ENCODE data around the gene RBM38.
"Not testable (repeated sequence)": the region's sequence is repeated elsewhere in the genome, so short reads cannot be mapped to it uniquely, and the experiment has no call there.

The RBM38 gene

DNA sequence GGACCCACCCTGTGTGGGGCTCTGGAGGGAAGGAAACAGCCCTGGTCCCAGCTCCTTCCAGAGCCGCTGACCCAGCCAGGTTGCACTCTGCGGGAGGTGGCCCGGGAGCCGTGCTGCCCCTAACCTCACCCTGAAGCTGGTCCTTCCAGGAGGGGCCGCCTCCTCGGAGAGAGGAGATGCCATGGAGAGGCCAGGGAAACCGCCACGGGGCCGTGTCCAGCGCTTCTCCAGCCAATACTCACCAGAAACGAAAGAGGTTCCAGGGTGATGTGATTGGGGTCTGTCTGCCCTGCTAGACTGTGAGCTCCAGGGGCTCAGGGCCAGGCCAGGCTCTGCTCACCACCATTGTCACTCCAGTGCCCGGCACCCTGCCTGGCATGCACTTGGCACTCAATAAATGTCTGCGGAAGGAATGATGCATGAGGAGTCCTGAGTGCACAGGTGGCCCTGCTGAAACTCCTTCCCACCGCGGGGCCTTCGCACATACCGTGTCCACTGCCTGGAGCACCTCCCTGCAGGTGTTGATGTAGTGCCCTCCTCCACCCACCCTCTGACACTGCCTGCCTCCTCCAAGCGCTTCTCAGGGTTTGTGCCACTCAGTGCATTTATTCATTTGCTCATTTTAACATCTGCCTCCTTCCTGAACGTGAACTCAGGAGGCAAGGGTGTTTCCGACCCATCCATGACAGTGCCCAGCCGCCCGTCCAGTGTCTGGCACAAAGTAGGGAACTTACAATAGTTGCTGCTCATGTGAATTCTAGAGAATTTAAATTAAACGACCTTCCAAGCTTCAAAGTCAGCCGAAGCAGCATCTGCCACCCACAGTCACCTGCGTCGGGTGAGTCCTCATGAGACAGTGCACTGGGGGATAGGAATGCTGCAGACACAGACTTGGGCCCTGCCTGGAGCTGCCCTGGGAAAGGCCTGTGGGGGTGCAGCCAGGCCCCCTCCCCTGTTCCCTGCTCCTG lies 30.3 kb downstream of the RBM38 start:
- DNase-seq, result no peak

DNA sequence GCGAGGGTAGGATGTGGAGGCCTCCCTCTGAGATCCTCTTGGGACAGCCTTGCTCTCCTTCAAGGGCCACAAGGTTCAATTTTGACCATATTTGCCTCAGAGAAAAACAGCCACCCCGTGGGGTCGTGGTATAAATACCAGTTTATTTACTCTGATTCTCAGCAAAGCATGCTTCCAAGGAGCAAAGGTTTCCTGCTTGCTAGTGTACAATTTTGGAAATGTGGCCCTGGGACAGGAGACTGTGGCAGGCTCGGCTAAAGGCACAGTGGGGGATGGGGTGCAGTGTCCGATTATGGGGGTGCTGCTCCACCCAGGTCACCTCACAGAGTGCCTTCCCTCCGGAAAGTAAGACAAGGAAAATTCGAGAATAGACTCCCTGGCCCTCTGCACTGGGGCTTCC lies 31.1 kb downstream of the RBM38 start:
- DNase-seq, result no peak

DNA sequence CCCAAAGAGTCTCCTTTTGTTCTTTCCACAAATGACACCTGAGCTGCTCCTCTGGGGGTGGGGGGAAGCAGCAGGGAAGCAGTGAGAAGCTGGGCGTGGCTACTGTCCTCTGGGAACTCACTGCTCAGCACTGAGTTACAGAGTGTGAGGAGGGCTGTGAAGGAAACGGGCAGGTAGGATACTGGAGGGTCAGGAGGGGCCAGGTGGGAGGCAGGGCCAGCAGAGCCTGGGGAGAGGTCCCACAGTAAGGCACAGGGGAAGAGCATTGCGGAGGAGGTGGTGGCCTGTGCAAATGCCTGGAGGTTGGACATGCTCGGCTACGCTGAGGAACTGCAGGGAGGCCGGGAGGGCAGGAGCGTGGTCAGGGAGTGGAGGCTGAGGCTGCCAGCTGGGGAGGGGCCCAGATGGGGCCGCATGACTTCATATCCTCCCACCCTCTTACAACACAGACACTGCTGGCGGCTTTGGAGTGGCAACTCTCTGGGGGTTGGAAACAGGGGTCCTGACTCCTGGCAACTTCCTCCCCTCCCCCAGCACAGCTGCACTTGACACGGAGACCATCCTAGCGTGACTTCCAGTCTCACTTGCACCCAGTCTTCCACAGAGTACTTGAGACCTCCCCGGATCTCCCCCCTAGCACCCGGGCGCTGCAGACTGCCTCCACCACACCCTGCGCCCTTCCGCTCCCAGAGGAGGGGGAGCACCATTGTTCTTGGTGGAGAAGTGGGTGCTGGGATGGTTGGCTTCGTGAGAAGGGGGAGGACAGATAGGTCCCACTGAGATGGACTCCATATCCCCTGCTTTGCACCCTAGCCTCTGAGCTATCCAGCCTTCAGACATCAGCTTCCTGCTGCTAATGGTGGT lies 34.2 kb downstream of the RBM38 start:
- no peak for DNase-seq

DNA sequence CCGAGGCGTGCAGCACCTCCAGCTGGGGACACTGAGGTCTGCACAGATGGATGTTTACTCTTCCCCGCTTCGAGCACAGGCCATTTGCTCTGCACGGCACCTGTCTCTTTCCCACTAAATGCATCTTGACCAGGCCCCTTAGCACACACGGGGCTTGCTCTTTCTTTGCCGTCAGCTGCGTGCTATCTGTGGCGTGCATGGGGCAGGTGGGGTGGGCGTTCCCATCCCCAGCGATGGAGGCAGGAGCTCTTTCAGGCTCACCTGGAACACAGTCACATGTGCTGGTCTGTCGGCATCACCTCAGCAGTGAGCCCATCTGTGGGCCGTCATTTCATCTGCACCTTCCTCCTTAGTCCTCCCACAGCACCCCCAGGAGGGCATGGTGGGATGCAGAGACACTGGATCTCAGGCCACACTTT lies 35.1 kb downstream of the RBM38 start:
- DNase-seq, result no peak

DNA sequence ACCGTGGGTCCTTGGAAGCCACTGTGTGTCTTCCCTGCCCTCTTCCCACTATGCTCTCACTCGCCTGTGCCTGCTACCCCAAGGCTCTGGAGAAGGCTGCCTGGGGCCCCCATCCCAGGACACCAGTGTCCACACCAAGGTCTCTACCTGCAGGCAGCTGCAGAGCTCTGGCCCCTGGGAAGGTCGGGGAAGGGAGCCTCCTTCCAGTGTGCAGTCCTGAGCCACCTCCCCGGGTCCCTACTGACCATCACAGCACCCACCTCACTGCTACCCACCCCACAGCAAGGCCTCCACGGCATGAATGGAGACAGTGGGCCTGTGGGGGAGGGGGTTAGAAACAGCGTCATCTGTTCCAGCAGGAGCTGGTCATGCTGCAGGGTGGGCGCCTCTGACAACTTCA lies 35.6 kb downstream of the RBM38 start:
- no peak for DNase-seq

DNA sequence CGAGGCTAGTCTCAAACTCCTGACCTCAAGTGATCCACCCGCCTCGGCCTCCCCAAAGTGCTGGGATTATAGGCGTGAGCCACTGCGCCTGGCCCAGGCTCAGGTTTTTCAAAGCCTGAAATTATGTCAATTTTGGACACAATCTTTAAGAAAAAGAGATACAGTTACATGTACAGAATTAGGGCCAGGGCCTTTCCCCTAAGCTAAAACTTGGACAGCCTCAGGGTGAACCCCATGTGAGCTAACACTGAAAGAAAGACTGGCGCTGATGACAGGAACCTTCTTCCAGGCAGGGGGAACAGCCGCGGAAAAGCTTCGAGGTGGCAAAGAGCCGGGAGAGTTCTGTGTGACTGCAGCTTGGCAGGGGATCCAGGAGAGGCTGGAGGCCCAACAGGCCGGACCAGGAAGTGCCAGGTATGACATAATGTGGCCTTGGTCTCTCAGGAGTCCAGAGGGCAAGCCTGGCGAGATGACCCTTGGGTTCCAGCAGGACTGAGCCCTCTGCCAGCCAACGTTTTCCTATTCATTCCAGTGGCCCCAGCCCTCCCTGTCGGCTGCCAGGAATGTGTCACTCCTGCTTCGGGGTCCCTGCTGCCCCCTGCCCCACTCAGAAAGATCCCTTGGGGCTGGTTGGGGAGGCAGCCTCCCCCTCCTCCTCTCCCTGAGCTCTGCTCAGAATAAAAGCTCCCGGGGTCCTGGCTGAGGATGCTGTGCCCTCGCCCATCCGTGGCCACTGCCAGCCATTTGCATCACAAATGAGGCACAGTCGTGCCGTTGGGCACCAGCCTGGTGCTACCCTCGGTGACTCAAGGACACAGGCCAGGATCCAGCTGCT lies 37.3 kb downstream of the RBM38 start:
- DNase-seq, result no peak

DNA sequence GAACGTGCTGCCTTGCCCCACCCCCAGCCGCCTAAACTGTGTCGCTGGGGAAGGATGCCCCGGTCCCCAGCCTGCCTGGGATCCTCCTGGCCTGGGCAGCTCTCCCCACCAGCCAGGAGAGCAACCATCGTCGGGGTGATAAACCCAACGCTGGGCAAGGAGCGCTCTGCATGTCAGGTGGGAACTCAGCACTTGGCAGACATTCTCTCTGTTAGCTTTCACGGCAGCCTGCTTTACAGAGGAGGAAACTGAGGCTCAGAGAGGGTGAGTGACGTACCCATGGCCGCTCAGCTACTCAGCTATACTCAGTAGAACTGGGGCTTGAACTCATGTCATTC lies 37.9 kb downstream of the RBM38 start:
- DNase-seq, result no peak

DNA sequence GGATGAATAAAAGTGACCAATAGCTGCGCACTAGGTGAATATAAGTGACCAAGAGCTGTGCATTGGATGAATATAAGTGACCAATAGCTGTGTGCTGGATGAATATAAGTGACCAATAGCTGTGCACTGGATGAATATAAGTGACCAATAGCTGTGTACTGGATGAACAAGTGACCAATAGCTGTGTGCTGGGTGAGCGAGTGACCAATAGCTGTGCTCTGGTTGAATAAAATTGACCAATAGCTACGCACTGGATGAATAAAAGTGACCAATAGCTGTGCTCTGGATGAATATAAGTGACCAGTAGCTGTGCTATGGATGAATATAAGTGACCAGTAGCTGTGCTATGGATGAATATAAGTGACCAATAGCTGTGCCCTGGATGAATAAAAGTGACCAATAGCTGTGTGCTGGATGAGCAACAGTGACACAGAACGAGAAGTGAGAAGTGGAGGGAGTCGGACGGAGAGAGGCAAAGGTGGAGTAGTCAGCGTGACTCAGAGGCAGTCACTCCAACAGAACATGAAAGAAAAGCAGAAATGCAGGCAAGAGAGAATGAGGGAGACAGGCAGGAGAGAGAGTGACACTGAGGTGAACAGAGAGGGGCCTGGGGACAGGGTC lies 38.5 kb downstream of the RBM38 start:
- no peak for DNase-seq

DNA sequence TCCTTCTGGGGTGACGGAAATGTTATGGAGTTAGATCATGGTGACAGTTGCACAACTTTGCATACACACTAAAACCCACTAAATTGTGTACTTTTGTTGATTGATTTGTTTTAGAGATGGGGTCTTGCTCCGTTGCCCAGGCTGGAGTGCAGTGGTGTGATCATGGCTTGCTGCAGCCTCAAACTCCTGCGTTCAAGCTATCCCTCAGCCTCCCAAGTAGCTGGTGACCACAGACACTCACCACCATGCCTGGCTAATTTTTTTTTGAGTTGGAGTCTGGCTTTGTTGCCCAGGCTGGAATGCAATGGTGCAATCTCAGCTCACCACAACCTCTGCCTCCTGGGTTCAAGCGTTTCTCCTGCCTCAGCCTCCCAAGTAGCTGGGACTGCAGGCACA lies 39.0 kb downstream of the RBM38 start:
- DNase-seq, result not testable (repeated sequence)

DNA sequence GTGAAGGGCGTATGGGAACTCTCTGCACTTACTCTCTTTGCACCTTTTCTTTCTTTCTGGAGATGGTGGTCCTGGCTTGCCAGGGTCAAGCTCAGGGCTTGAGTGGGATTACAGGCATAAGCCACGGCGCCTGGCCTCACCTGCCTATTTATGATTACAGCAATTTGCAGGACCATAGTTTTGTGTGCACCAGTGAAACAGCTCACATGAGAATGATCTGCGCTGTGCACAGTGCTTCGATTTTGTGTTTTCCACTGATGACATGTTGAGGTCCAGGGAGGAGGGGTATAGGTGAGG lies 40.3 kb downstream of the RBM38 start:
- no peak for DNase-seq

DNA sequence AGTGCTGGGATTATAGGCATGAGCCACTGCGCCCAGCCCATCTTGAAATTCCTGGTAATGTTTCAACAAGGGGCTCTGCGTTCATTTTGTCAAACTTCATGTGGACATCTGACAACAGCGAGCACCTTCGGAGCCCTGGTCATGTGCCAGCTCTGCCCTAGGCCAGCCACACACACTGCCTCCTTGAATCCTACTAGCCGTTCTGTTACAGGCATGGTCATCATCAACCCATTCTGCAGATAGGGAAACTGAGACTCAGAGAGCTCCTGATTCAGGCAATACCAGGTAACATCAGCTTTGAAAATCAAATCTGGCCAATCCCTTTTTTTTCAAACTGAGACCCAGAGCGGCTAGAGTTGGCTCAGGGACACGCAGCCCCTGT lies 41.3 kb downstream of the RBM38 start:
- no peak for DNase-seq

DNA sequence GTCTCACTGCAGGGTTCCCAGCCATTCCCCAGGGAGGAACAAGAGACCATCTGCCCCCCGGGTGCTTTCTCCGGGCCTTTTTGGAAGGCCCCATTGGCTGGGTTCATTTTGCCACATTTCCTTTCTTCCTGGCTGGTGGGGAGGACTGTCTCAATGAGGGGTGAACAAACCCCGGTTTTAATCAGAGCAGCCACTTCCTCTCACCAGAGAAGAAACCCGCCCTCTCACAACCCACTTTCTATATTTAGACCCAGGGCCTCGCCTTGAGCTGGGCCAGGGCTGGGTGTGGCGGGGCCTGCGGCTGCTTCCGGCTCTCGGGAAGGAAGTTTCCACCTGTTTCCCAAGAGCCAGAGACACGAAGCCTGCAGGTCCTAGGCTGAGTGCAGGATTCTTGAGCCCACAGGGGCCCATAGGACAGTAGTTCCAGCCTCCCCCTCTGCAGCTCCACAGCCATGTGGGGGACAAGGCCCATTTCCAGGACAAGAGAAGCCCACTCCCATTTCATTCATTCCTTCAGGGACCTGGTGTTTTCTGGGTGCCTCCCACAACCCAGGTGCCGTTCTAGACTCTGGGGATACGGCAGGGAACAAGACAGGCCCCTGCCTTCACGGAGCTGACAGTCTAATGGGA lies 41.8 kb downstream of the RBM38 start:
- DNase-seq, result peak; percentile 45 to 64

DNA sequence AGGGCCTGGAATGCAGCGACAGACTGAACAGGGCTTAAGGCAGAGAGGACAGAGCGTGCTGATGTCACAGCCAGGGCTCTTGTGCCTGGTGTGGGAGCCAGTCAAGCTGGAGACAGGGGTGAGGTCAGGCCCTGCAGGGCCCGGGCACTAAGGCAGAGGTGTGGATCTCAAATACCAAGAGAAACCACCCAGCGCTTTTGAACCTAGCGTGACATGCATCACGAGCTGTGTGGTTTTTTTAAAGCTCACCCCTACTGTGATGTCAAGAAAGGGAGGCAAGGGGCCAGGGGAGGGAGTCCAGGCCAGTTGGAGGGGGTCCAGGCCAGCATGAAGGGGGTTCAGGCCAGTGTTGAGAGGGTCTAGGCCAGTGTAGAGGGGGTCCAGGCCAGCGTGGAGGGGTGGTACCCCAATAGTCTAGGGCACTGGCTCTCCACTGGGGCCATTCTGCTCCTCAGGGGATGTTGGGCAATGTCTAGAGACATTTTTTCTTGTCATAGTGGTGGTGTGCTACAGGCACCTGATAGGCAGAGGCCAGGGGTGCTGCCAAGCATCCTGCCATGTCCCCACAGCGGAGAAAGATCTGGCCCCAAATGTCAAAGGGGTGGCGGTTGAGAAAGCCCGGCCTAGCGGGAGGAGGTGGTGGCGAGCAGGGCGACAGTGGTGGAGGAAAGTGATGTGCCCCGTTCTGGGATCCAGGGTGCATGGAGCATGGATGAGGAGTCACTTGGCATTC lies 42.6 kb downstream of the RBM38 start:
- DNase-seq, result peak in 1 of 2 experiments; percentile 13

DNA sequence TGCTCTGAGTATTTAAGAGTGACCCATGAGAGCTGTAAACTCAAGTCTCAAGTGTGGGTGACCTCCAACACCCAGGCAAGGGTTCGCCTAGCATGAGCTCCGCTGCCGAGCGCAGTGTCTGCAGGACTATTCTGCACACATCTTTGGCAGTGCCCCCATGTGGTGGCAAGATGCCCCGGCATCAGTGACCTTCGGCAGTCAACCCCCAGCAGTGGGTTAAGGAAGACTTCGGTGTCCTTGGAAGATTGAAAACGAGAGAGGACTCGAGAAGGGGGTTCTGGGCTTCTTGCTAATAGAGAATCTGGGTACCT lies 43.1 kb downstream of the RBM38 start:
- DNase-seq, result peak in 1 of 2 experiments; percentile 15

DNA sequence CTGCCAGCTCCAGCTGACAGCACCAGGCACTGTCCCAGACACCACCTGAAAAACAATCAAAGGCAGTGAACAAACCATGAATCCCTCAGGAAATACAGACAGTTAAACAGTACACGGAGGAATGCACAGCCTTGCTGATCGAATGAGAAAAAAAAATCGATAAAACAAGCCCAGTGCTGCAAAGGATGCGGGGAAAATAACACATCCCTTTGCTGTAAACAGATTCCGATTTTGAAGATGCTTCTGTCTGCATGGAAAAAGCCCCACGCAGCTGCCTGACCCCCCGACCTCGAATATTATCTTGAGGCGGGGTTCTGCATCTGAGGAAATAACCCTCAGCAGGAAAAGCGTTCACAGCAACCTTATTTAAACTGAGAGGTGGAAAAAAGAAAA lies 43.9 kb downstream of the RBM38 start:
- no peak for DNase-seq

DNA sequence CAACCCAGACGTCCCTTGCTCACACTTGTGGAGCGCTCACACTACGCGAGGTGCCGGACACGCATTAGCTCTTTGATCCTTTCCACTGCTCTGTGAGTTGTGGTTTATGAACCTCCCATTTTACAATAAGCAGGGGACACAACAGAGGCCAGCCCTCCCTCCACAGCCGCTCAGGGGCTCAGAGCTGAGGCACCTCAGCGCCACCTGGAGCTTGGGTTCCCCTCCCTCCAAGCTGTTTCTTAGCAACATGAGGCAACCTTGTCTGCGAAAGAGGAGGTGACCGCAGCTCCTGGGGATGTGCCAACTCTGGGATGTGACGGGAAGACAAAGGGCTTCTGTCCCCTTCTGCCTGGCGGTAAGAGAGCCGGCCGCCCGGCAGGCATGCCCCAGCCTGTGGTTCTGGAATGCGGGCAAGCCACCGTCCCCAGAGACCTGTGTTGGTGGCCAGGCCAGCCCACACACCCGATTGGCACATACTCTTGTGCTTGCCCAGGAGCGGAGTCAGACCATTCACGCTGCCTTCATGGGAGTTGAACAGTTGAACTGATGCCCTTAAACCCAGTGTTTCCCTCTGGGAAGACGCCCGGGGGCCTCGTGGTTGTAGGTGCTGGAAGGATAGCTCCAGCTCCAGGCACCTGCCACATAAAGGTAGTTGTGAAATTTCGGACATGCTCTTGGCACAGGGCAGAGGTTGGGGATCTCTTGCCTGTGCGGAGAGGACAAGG lies 44.5 kb downstream of the RBM38 start:
- peak; percentile 18 to 27 for DNase-seq

DNA sequence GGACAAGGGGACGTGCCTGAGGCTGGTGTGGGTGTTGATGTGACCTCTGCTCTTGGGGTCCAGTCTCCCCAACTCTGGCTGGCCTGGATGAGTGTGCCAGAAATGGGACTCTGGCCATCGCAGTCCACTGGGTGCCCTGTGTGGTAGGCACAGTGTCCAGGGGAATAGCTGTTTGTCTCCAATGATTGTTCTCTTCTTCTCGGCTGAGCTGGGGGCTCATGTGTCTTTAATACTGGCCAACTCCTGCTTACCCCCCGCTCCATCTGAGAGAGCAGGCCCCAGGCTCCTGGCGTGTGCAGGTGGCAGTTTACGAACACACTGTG lies 45.0 kb downstream of the RBM38 start:
- no peak for DNase-seq

DNA sequence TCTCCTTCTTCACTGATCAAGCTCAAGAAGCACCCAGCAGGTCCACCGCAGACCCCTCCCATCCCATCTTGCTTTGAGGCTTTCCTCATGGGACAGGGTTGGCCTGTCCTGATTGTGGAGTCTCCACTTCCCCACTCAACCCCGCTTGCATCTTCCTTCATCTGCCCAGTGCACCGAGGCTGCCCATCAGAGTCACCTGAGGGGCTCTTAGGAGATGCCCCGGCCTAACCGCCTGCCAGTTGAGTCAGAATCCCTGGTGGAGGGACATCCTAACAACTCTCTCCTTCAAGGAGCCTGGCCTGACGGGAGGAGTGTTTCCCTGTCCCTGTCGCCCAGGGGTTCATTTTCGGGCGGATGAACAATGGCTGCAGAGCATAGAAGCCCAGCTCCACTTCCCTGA lies 46.1 kb downstream of the RBM38 start:
- no peak for DNase-seq

DNA sequence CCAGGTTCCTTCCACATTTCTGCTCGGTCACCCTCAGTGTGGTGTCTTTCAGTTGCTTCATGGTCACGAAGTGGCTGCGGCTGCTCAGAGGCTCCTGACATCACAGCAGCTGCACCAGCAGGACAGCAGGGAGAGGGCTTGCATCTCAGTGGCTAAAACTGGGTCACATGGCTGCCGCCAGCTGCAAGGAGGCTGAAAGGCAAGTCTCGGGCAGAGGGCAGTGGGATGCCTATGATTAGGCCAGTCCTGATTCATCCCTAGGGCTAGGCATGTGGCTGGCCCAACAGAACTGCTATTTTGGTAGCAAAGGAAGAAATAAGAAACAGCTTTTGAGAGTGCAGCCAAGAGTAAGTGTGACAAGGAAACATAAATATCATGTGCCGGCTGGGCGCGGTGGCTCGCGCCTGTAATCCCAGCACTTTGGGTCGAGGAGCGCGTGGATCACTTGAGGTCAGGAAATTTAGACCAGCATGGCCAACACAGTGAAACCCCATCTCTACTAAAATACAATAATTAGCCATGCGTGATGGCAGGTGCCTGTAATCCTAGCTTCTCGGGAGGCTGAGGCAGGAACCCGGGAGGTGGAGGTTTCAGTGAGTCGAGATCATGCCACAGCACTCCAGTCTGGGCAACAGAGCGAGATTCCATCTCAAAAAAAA lies 46.6 kb downstream of the RBM38 start:
- no peak for DNase-seq

DNA sequence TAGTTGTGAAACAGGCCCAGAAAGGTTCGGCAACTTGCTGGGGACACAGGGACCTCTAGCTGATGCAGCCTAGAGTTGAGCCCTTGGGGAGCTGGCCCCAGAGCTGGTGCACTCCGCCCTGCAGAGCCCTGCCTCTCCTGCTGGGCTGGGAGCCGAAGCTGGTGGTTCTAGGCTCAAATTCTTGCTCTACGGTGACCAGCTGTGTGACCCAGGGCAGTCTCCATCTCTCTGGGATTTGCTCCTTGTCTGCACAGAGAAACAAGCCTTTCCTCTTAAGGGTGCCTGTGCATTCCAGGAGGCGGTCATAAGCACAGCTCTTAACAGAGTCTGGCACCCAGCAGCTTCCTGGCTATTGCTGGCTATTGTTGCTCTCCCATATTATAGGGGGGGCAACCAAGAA lies 47.4 kb downstream of the RBM38 start:
- no peak for DNase-seq

DNA sequence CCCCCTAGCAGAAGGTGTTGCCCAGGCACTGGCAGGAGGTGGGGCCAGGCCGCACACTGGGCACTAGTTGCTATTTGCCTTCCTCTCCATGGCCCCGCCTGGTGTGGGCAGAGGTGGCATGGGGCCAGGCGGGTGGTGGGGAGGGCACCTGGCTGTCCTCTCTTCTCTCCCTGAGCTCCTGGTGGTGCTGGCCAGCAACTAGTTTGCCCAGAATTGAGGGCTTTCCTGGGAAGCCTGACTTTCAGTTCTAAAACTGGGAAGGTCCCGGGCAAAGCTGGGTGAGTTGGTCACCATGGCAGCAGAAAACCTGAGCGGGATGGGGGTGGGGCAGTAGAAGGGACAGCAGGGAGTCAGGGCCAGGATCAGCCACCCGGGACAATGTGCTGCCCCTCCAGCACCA lies 48.2 kb downstream of the RBM38 start:
- no peak for DNase-seq

Data from stimulated activated CD4-positive, alpha-beta T cell treated with anti-CD3 and anti-CD28 coated beads, Interleukin-4, amount 100 ng/mL, for 4 hours (primary cell).